ENCODE data around the gene TP53RK.

The TP53RK gene

GRCh38 chr20:46637427-46638133 lies 51.7 kb downstream of the TP53RK start:
- no peak for DNase-seq

GRCh38 chr20:46637020-46637419 lies 52.2 kb downstream of the TP53RK start:
- DNase-seq: no peak

GRCh38 chr20:46636514-46636913 lies 52.7 kb downstream of the TP53RK start:
- no peak for DNase-seq

- DNase-seq: no peak
Measured at GRCh38 chr20:46635514-46636136, 53.6 kb downstream of the TP53RK start.

- no peak for DNase-seq
Measured at GRCh38 chr20:46634528-46634927, 54.7 kb downstream of the TP53RK start.

All from CD4-positive, alpha-beta T cell treated with Interleukin-17A for 4 hours (primary cell).